DMS 273 (cell line): ENCODE data around the gene DNASE1.
A peak's percentile ranks its signal among the peaks of the same experiment; 100 is the strongest.

ENCODE experiments used
- DNase-seq: peaks from one replicate; lab custom pipeline; 2025; ENCODE audit not compliant: unreplicated experiment; lab: John Stamatoyannopoulos, UW

Gene DNASE1

DNA sequence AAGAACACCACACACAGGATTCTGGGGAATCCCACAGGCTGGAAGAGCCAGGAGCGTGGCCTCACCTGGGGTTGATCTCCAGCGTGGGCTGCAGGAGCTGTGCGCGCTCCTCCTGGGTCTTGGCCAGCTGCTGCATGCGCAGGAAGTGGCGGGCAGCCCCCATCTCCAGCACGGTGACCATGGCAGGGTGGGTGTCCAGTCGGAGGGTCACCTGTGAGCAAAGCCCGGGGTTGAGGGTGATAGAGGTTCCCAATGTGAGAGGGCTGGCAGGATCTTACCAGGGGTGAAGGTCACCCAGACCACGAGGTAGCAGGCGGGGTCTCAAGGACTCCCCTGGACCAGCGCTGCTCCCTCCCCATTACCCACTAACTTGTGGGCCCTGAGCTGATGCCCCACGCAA is 7.4 kb downstream of the DNASE1 start:
- DNase-seq, result no peak

DNA sequence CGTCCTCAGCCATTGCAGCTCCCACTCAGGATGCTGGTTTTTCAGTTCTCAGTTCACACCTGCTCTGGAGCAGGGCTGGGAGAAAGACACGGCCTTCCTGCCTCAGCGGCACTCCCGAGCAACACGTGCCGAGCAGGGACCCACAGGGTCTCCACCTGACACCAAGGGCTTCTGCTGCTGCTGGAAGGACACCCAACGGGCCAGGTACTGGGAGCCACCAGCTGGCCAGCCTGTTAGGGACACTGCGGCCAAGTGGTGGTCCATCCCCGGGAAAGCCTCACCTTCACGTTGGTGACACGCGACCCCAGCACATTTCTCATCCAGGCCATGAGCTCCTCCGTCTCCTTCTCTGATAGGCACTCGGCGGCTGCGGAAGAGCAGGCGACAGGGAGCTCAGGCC is 8.1 kb downstream of the DNASE1 start:
- DNase-seq, result no peak

DNA sequence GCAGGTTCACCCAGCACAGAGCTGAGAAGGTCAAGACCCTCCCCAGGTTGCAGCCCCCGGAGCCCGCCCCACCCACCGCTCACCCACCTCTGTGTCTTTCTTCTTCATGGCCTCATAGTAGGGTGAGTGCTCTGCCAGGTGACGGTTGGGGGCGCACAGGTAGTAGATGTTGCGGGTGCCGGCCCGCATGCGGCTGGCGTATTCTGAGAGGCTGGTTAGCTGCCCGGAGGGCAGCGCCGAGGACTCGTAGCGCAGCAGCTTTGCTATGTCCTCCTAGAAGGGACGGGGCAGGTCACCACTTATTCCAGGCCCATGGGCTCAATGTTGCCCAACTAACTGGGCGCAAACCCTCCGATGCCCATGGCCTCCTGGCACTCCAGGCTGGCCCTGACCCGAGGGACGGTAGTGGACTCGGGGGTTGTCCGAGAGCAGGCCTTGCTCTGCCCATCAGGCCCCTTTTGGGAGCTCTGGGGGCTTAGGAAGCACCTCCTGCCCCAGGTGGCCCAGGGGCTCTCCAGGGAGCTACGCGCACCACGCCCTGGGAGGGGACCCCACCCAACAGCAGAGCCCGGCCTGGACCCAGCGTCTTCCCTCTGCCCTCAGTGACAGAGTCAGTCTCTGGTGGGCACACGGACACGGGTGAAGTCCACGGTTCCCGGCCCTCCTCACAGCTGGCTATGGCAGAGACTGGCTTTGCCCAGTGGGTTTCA is 9.9 kb downstream of the DNASE1 start:
- no peak for DNase-seq

DNA sequence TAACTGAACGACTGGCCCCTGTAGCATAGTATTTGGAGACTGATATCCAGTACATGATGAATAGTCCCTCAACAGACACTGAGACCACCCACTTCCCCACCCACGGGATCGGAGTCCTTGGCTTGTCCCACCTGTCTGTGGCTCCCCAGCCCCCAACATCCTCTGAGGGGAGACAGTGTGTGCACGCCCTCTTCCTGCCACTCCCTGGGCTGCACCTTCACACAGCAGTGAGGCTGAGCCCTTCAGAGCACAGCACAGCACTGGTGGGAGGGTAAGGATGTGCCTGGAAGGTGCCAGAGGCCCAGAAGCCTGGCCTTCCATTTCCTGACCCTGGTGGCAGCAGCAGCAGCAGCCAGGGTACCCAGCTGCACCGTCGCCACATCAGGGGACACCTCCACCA is 11.0 kb downstream of the DNASE1 start:
- no peak for DNase-seq

DNA sequence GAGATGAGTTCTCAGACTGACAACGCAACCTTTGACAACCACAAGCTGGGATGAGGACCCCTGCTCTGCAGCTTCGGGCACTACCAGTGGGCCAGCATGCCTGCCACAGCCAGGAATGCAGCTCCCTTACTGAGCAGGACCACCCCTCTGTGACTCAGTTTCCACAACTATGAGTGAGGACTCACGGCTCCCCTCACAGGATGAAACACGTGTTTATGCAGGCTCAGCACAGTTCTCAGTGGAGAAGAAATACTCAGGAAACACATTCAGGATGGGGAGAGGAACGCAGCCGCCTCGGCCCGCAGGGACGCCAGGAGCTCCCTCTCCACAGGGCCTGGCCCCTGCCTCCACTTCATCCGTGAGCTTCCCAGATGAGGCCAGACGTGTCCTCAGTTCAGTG is 14.1 kb downstream of the DNASE1 start:
- DNase-seq, result no peak

DNA sequence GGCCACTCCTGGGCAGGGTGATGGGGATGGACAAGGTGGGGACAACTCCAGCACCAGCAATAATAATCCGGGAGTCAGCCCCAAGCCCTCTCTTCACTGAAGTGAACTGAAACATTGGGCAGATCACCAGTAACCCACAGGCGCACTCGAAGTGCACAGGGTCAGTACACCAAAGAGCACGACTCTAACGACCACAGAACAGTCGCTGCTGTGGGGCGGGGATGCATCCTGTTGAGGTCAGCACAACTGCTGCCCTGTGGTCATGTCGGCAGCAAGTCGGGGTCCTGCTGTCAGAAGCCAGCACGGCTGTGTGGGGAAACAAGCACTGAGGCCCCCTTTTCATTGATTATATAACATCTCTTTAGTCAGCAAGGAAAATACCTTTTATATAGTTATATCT is 14.6 kb downstream of the DNASE1 start:
- DNase-seq, result no peak

DNA sequence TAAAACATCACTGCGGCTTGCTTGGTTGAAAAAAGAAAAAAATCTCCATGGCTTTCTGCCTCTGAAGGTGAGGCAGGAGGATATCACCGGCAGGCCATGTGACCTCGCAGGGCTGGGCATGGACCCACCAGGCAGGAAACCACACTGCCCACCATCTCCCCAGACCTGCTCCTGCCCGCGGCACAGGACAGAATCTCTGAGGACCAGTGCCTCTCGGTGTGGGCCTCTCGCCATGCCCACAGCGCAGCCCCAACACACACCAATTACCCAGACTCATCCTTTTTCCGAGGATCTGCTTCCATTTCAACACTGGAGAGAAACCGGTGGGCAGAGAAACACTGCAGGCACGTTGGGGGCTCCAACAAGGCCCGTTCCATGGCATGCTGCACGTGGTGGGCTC is 16.2 kb downstream of the DNASE1 start:
- no peak for DNase-seq

DNA sequence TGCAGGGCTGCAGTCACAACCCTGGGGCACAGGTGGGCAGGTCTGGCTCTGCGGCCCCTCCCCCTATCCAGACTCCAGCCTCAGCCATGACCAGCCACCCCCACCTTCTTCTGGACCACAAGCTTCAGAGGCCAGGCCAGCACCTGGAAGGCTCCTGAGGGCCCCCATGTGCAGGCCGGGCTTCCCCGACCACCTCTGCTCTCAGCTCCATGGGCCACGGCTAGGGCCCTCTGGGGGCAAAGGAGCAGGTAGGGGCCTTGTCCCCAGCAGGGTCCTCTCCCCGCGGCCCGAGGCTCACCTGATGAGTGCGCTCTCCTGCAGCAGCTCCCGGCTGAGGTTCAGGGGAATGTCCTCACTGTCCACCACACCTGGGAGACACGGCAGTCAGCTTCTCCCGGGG is 16.9 kb downstream of the DNASE1 start:
- DNase-seq, result no peak

DNA sequence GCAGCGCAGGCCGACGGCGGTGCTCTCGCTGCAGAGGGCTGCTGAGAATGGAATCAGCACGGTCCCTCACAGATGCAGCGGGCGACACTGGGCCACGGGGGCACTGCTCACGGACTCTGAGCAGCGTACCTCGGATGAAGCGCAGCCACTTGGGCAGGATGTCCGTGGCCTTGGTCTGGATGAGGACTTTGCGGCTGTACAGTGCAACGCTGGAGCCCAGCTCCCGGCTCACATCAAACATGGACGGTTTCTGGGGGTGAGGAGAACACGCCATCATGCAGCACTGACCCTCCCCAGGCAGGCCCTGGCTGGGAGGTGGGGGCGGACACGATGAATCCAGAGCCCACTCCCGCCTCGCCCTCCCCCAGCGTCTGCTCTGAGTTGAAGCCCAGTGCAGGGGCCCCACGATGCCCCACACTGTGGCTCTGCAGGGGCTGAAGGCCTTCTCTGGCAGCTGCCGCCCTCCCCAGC is 18.1 kb downstream of the DNASE1 start:
- DNase-seq, result no peak

DNA sequence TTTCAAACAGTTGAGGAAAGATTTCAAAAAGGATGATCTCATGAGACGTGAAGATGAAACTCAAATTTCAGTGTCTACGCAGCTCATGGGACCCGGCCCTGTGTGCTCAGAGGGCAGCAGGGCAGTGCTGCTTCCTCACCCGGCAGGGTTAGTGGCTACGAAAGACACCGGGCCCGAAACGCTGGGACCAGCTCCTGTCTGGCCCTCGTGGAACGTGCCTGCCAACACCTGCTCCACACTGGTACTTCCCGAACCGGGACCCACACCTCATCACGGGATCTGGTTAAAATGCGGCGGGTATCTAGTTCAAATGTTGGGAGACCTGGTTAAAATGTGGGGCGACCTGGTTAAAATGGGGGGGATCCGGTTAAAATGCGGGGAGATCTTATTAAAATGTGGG is 18.7 kb downstream of the DNASE1 start:
- no peak for DNase-seq

DNA sequence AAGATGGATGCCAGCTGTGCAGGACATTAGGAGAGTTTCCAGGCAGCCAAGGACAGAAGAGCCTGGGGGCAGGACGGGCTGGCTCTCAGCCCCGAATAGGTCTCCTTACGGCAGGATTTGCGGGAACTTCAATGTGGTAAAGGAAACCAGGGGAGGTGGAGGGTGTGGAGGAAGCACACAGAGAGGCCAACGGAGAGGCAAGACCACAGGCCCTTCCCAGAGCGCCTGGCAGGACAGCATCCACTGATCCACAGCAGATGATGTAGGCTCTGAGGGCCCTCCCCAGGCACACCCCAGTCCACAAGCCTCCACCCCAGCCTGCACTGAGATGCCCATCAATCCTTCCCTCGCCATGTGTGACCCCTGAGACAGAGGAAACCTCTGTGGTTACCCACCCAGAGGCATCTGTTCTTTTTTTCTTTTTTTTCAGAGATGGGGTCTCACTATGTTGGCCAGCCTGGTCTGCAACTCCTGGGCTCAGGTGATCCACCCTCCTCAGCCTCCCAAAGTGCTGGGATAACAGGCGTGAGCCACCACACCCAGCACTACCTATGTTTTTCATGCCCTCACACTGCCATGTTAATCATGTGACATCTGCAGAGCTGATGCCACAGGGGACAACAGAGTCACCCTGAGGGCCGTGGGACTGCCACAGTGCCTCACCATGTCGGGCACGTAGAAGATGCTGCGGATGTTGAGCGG is 19.3 kb downstream of the DNASE1 start:
- no peak for DNase-seq

DNA sequence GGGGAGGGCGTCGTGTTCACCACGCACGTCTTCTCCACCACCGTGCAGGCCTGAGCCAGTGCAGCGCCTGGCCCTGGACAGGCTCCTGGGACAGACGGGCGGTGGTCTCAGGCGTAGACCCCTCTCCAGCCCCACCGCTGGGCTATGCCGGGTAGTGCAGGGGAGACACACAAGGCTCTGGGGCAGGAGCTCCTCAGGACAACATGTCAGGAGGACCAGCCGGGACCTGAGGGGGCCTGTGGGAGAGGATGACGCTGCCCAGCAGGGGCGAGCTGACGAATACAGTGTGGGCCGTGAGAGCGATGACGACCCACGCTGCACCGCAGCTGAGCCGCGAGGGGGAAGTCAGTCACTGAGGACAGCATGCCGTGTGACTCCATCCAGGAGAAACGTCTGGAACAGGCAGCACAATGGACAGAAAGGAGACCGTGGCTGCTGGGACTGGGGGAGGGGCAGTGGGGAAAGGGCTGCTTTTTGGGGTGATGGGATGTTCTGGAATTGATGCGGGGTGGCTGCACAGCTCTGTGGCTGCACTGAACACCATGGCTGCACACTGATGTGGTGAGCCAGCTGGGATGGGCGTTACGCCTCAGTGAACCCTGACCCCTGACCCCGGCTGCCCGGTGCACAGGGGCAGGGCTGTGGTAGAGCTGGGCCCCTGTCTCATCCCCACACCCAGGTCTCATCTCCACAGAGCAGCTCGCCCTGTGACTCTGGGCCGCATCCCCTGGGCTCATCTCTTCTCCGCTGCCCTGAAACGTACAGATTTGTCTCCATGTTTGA is 20.2 kb downstream of the DNASE1 start:
- no peak for DNase-seq

DNA sequence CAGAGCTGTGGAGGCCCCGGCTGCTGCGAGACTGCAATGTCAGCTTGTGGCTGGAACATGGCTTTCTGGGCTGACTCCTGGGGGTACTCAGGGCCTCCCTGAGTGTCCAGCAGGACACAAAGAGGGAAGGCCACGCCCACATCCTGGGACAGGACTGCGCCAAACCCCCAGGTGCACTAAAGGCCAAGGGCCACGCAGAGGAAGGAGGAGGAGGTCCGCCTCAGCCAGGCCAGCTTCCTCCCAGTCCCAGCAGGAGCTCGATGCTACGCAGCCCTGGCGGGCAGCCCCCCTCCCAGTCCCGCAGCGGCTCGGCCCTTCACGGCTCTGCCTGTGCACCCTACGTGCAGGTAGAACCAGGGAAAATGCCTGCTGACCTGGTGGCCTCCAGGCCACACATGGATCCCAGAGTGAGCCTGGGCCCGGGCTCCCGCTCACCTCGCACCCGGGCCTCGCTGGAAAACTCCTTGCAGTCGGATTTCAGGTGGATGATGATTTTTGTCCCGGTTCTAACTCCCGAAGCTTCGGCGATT is 21.2 kb downstream of the DNASE1 start:
- no peak for DNase-seq

DNA sequence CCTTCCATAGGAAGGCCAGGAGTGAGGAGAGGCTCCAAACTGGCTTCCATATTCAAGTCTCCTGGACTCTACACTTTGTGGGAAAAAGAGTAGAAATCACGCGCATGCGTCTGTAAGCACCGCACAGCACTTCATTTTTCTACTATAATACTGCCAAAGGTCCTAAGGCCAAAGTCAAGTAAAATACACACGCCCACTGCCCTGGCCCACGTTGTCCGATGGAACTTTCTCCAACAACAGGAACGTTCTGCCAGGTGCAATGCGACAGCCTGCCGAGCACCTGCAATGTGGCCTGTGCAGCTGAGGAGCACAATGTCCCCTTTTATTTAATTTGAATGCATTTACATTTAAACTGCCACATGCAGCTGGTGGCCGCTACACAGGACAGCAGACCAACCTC is 23.5 kb downstream of the DNASE1 start:
- DNase-seq, result no peak

DNA sequence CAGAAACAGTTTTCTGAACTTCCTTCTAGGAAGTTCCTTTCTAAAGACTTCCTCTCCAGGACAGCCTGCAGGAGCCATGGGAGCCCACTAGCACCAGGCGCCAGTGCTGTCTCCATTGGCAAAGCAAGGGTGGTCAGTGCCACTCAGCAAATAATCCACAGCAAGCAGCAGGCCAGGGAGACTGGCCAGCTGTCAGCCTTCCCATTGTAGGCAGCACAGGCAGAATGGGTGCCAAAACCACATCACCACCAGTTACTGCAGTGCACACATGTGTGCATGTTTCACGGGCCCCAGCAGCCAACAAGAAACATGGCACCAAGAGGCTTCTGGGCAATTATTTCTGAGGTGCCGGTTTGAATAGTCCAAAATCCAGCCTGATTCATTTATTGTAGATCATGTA is 26.7 kb downstream of the DNASE1 start:
- no peak for DNase-seq

DNA sequence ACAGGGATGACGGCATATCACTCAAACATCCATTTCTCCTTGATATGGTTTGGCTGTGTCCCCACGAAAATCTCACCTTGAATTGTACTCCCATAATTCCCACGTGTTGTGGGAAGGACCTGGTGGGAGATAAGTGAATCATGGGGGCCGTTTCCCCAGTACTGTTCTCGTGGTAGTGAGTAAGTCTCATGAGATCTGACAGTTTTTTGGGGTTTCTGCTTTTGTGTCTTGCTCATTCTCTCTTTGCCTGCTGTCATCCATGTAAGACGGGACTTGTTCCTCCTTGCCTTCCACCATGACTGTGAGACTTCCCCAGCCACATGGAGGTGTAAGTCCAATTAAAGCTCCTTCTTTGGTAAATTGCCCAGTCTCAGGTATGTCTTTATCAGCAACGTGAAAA is 32.5 kb downstream of the DNASE1 start:
- DNase-seq, result no peak

DNA sequence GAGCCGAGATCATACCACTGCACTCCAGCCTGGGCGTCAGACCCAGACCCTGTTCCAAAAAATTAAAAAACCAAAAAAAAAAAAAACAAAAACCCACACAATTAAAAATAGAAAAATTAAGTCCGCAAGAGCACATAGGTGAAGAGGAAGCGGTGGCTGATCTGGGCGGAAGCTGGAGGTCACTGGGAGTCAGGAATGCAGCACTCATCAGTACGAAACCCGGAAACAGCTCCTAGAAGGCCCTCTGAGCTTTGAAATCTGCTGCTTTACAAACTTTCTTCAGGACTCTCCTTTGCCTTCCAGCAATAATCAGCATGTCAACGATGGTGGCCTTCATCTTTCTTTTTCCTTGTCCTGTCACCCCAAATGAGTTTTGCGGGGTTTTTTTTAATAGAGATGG is 33.3 kb downstream of the DNASE1 start:
- DNase-seq, result no peak

DNA sequence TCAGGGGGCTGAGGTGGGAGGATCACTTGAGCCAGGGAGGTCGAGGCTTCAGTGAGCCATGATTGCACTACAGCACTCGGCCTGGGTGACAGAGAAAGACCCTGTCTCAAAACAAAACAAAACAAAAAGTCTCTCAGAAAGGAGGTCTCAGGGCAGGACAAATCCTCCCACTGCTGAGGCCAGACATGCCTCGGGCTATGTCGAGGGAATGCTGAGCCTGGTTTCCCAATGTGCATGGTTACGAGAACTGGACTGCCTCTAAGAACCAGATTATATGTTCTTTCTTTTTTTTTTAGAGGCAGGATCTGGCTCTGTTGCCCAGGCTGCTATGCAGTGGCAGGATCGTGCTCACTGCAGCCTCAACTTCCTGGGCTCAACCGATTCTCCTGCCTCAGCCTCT is 35.2 kb downstream of the DNASE1 start:
- no peak for DNase-seq

DNA sequence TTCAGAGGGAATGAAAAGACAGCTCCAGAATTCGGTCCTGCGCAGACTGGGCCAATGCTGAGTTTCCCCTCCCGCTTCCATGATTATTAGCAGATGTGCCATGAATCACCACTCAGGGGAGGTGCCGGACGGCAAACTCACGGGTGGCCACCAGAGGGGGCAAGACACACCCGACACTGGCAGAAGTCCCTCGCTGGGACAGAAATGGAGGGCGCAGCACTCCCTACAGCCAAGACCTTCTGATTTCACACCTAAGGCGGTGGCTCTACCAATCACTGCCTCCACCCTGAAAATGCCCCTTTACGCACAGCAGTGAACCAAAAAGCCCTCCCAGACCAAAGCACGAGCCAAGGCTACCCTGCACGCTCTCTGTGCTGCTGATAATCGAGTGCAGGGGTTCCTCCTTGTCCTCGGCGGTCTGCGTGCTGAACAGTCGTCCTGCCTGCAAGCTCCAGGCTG is 36.0 kb downstream of the DNASE1 start:
- peak; percentile 93 for DNase-seq

DNA sequence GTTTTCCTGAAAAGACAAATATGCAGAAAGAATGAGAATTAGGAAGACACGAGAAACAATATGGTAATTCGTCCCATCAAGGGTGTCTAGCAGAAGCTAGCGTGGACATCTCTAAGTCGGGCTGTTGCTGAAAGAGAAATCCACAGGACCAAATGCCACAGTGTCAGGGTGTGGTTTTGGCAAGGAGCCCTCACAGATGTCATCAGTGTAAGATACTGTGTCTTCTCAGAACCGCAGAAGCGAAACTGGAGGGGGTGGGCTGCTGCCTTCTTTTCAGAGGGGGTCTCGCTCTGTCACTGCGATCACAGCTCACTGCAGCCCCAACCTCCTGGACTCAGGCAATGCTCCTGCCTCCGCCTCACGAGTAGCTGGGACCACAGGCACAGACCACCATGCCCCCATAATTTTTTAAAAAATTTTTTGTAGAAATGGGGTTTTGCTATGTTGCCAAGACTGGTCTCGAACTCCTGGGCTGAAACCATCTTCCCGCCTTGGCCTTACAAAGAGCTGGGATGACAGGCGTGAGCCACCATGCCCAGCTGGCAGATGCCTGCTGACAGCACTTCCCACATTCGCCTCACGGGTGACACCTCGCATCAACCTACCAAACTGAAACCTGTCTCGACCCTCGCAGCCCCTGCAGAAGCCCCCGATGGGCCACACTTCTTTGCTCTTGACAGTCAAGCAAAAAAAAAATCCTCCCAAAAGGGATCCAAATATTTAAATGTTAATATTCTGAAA is 36.7 kb downstream of the DNASE1 start:
- DNase-seq, result peak; percentile 51

DNA sequence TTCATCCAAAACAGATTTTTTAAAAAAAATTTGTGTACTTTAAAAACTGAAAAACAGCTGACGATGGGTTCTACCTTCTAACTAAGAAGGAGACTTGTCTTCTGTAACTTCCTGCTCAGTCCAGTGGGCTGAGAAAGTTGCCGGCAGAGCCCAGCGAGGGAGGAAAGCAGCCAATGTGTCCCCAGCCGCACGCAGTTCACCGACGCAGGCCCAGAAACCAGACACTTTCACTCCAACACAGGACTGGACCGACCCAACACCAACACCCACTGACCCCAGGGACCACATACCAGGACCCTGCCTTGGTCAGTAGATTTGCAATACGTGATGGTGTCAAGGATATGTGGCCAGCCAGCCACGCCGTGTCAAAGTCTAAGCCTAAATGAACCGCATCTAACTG is 37.3 kb downstream of the DNASE1 start:
- no peak for DNase-seq
